NCI-H1048 (cell line): ENCODE results near the gene SNRPD3.

Experiments
- DNase-seq: peaks from one replicate; lab custom pipeline; 2025; lab: John Stamatoyannopoulos, UW

The SNRPD3 gene

GRCh38 chr22:24571266-24571665 is 15.5 kb downstream of the SNRPD3 start:
- no peak for DNase-seq

GRCh38 chr22:24576778-24577177 is 21.0 kb downstream of the SNRPD3 start:
- DNase-seq: no peak

- no peak for DNase-seq
Observed at GRCh38 chr22:24578355-24579257, 22.8 kb downstream of the SNRPD3 start.

GRCh38 chr22:24579258-24579601 is 23.4 kb downstream of the SNRPD3 start:
- DNase-seq: no peak

- DNase-seq: no peak
Observed at GRCh38 chr22:24580276-24580675, 24.5 kb downstream of the SNRPD3 start.

- DNase-seq: no peak
Observed at GRCh38 chr22:24582056-24582814, 26.4 kb downstream of the SNRPD3 start.

- DNase-seq: no peak
Observed at GRCh38 chr22:24583221-24584165, 27.7 kb downstream of the SNRPD3 start.

- no peak for DNase-seq
Observed at GRCh38 chr22:24584166-24584790, 28.5 kb downstream of the SNRPD3 start.

- no peak for DNase-seq
Observed at GRCh38 chr22:24584871-24585411, 29.1 kb downstream of the SNRPD3 start.

GRCh38 chr22:24585461-24585860 is 29.7 kb downstream of the SNRPD3 start:
- no peak for DNase-seq

GRCh38 chr22:24585927-24586546 is 30.2 kb downstream of the SNRPD3 start:
- DNase-seq: no peak

GRCh38 chr22:24587251-24587650 is 31.5 kb downstream of the SNRPD3 start:
- DNase-seq: no peak

- no peak for DNase-seq
Observed at GRCh38 chr22:24587948-24588347, 32.1 kb downstream of the SNRPD3 start.

GRCh38 chr22:24588381-24588756 is 32.6 kb downstream of the SNRPD3 start:
- no peak for DNase-seq

- no peak for DNase-seq
Observed at GRCh38 chr22:24588757-24589481, 33.1 kb downstream of the SNRPD3 start.

- no peak for DNase-seq
Observed at GRCh38 chr22:24589518-24590030, 33.8 kb downstream of the SNRPD3 start.

- no peak for DNase-seq
Observed at GRCh38 chr22:24590596-24591173, 34.9 kb downstream of the SNRPD3 start.

GRCh38 chr22:24591286-24591830 is 35.6 kb downstream of the SNRPD3 start:
- DNase-seq: no peak
